Activated CD4-positive, alpha-beta T cell treated with anti-CD3 and anti-CD28 coated beads for 36 hours (primary cell): ENCODE data around the gene TLE3. TPM values are rescaled to one million over a fixed set of nuclear protein-coding genes. Genes with fewer than 3 reads are reported as not detected.

Experiments used
- ATAC-seq: fragments of 200-7000 bp; cut with Tn5 transposase; one replicate; pipeline ENCODE4 v1.10.0; 2021; ENCODE audit warnings: mild to moderate bottlenecking, moderate library complexity
- CTCF ChIA-PET: fragments of 350-600 bp; sonication (Branson Sonifier 250); formaldehyde crosslinking; loops from one replicate; lab custom pipeline; 2021; ENCODE audit warnings: antibody characterized with exemption; lab: Charles Lee
- POLR2A ChIA-PET: fragments of 350-600 bp; sonication (Branson Sonifier 250); formaldehyde crosslinking; loops from one replicate; lab custom pipeline; 2021; ENCODE audit warnings: antibody characterized with exemption, inconsistent platforms; lab: Charles Lee
- DNase-seq: peaks from one replicate; pipeline ENCODE4 v3.0.0-alpha.2; 2020
- H3K27ac Mint-ChIP-seq: one replicate; pipeline ENCODE4 v1.8.0; 2021; ENCODE audit warnings: mixed read lengths
- H3K27me3 Mint-ChIP-seq: one replicate; pipeline ENCODE4 v1.8.0; 2021; ENCODE audit warnings: mixed read lengths
- H3K36me3 Mint-ChIP-seq: one replicate; pipeline ENCODE4 v1.8.0; 2021; ENCODE audit warnings: low read depth, mixed read lengths
- H3K4me1 Mint-ChIP-seq: one replicate; pipeline ENCODE4 v1.8.0; 2021; ENCODE audit warnings: mixed read lengths
- H3K4me3 Mint-ChIP-seq: one replicate; pipeline ENCODE4 v1.8.0; 2021; ENCODE audit warnings: mild to moderate bottlenecking, moderate library complexity, mixed read lengths
- H3K9me3 Mint-ChIP-seq: one replicate; pipeline ENCODE4 v1.8.0; 2021; ENCODE audit warnings: low read depth, mixed read lengths
- intact Hi-C, 2 experiments: fragments of 100-400 bp; cut with DNase I in 1 of 2; cut with micrococcal nuclease in 1 of 2; formaldehyde crosslinking; loops; one replicate each; pipeline versions ENCODE4 v1.14.2 to v1.15.1; 2022 to 2024; cut with DNase I, micrococcal nuclease
- total RNA-seq, 2 experiments: library from RNA; stranded (reverse); gene quantifications; one replicate each; pipeline ENCODE4 v1.2.3, GENCODE V29; 2021

TLE3 gene
- total RNA-seq, 2 experiments from 2014 or later = 89.2 to 97.6 TPM

DNA sequence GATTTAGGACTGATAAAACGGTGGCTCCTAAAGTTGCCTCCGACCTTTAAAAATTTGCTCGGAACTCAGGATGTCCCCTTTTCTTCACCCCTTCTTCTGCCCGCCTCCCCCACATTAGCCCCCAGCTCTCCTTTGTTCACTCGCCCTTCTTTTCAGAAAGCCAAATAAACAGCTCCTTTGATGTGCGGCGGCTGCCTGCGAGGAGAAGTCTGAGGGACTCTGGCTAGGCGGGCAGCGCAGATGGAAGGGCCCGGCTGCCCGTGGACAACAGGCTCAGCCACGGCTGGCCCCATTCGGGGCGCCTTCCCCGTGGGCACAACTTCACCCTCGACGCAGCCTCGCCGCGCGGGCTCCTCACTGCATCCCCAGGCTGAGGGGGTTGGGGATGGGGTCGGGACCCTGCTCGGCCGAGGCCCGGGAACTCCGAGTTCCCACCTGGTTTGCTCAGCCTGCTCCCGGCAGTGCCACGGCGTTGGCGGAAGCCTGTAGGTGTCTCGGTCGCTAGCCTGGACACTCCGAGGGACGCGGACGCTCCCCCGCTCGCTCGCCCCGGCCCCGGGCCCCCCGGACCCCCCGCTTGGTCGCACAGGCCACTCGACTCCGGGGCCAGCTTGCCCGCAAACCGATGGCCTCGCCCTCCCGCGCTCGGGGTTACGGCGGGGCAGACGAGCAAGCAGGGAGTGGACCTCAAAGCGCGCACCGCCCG, 897 bp upstream of the TLE3 start:
- DNase-seq (peak; percentile 54), ATAC-seq (no peak)
- Mint-ChIP-seq H3K9me3 (no peaks in the 10 kb centered on the region), H3K27ac (peak overlapping the region; percentile 83), H3K4me1 (peaks cover 30% of the 10 kb centered on the region), H3K36me3 (peaks cover 19% of the 10 kb centered on the region), H3K4me3 (peak overlapping the region; percentile 91), H3K27me3 (peaks cover 10% of the 10 kb centered on the region)
- POLR2A ChIA-PET = interaction anchor here (0.6 to 1.4 kb wide), 6 partner anchors 8 to 388 kb away, joined by 3 to 13 read pairs (median 4); no protein-coding TSS in a partner anchor
- intact Hi-C loops = loop anchor here (1.0 to 10.0 kb wide), 20 partner anchors 44 to 1821 kb away; partner anchors contain the start of genes FEM1B (in 1 of the 2), GLCE (in 1 of the 2), KIF23 (in 1 of the 2) and RPLP1 (in 1 of the 2)
- CTCF ChIA-PET = interaction anchor here (1.1 kb wide), 2 partner anchors 42 to 1223 kb away, joined by 6 to 9 read pairs; no protein-coding TSS in a partner anchor

DNA sequence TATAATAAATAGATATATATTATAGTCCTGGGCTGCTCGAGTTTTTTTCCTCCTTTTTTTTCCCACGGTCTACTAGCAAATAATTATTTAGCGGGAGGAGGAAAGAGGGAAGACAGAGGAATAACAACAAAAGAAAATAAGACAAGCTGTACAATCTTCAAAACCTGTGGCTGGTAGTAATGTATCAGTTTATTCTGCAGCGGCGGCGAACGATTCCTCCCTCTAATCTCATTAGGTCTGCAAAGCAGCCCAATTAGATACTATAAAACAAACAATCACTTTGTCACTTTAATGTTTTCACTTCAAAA, 390 bp upstream of the TLE3 start:
- no peaks in the 10 kb centered on the region for H3K9me3 Mint-ChIP-seq
- peaks cover 35% of the 10 kb centered on the region for H3K4me1 Mint-ChIP-seq
- ChIA-PET POLR2A (interaction anchor here (0.6 to 1.4 kb wide), 12 partner anchors 9 to 636 kb away, joined by 3 to 13 read pairs (median 3); no protein-coding TSS in a partner anchor), CTCF (interaction anchor here (1.0 to 1.1 kb wide), 4 partner anchors 42 to 1223 kb away, joined by 4 to 9 read pairs (median 7); no protein-coding TSS in a partner anchor)
- H3K36me3 Mint-ChIP-seq = peaks cover 24% of the 10 kb centered on the region
- ATAC-seq = no peak
- H3K4me3 Mint-ChIP-seq = peak overlapping the region; percentile 91
- intact Hi-C loops = loop anchor here (2.0 to 10.0 kb wide), 10 partner anchors 339 to 1821 kb away; partner anchors contain the start of genes FEM1B (in 1 of the 2), GLCE (in 1 of the 2), RPLP1 (in 1 of the 2) and UACA (in 1 of the 2)
- H3K27ac Mint-ChIP-seq = peak overlapping the region; percentile 83
- H3K27me3 Mint-ChIP-seq = peaks cover 10% of the 10 kb centered on the region
- DNase-seq = peak; percentile 45

DNA sequence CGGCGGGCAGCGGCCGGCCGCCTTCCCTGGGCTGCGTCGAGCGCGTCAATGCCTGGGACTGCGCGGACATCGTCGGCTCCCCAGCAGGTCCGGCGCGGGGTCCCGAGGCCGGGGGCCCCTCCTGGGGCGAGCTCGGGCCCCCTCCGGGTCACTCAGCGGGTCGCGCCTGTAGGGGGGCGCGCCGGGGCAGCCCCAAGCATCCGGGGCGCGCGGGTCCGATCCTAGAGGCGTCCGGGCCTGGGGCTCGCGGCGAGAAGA, 725 bp downstream of the TLE3 start:
- Mint-ChIP-seq H3K4me3 (peak overlapping the region; percentile 91), H3K27me3 (peaks cover 5% of the 10 kb centered on the region), H3K4me1 (peaks cover 46% of the 10 kb centered on the region), H3K9me3 (no peaks in the 10 kb centered on the region), H3K27ac (no peak overlapping the region), H3K36me3 (peaks cover 33% of the 10 kb centered on the region)
- intact Hi-C loops = loop anchor here (2.0 to 10.0 kb wide), 8 partner anchors 382 to 1820 kb away; partner anchors contain the start of genes FEM1B (in 1 of the 2), GLCE (in 1 of the 2) and UACA (in 1 of the 2)
- ChIA-PET POLR2A (interaction anchor here (1.2 to 1.4 kb wide), 2 partner anchors 341 to 635 kb away, joined by 10 to 13 read pairs; no protein-coding TSS in a partner anchor), CTCF (interaction anchor here (1.1 kb wide), 1 partner anchor 407 kb away, joined by 3 read pairs; no protein-coding TSS in a partner anchor)
- ATAC-seq (no peak), DNase-seq (no peak)

DNA sequence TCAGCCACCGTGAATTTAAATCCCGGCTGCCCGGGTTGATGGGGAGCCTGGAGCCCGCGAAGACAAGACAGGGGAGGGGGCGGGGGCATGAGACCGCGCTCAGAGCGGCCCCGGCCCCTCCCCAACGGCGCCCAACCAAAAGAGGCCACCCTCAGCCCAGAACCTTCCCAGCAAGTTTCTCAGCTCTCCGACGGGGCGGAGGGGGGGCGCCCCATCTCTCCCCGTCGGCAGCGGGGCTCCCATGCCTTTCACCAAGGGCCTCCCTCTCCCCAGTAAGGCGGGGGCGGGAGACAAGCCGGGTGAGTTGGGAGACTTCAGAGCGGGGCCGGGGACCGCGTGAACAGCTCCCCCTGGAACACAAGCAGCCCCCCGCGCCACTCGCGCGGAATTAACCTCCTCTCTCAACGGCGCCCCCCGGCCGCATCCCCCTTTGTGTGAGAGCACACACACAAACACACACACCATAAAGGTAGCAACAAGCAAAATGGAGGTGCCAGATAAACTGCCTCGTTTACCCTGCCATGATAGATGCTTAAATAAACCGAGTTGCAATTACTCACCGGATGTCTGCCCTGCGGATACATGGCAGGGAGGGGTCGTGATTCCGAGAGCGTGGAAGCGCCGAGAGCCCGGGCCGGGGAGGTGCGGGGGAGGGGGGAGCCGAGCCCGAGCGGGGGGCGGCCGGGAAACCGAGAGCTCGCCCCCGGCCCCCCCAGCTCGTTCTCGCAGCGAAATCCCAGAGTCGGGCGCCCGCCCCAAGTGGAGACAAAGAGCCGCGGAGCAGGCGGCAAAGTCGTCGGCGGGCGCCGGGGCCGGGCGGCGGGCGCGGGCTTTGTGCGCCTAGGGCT, 1.3 kb downstream of the TLE3 start:
- H3K27me3 Mint-ChIP-seq = peaks cover 1% of the 10 kb centered on the region
- ChIA-PET CTCF (interaction anchor here (0.7 to 1.3 kb wide), 3 partner anchors 17 to 430 kb away, joined by 3 read pairs; no protein-coding TSS in a partner anchor), POLR2A (interaction anchor here (0.7 to 1.4 kb wide), 3 partner anchors 340 to 634 kb away, joined by 3 to 6 read pairs (median 3); no protein-coding TSS in a partner anchor)
- H3K36me3 Mint-ChIP-seq = peaks cover 39% of the 10 kb centered on the region
- intact Hi-C loops = loop anchor here (1.0 to 10.0 kb wide), 10 partner anchors 336 to 1819 kb away; partner anchors contain the start of genes FEM1B (in 1 of the 2), GLCE (in 1 of the 2) and UACA (in 1 of the 2)
- ATAC-seq = peak; percentile 2
- DNase-seq = peak; percentile 82
- H3K4me3 Mint-ChIP-seq = peak overlapping the region; percentile 93
- H3K27ac Mint-ChIP-seq = peak overlapping the region; percentile 96
- no peaks in the 10 kb centered on the region for H3K9me3 Mint-ChIP-seq
- H3K4me1 Mint-ChIP-seq = peaks cover 51% of the 10 kb centered on the region

DNA sequence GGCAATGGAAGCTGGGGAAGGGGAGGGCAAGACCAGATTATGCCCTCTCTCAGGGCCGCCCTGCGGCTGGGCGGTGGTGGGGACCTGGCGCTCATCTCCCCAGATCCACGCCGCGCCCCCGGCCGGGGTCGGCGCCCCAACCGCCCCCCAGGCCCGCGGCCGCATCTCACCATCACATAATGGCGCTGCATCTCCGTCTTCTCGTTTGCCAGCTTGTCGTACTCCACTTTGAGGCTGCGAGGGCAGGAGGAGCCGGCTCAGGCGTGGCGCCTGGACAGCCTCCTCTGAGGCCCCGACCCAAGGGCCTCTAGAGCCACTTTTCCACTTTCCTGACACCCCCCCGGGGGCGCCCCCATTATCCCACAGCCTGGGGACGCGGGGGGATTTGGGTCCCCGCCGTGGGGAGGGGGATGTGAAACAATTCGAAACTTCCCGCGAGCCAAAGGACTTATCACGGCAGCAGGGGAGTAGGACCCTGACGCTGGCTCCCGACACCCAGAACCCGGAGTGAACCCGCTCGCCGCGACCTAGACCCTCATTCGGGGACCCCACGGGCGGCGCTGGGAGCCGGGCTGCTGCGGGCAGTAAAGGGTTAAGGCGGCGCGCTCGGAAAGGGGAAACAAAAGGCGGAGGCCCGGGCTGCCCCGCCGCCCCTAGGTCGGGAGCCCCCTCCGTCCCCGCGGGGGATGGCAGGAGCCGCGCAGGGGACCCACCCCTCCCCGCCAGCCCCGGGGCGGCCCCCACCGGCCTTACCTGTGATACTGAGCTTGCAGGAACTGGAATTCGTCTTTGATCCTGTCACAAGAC, 2.1 kb downstream of the TLE3 start:
- ChIA-PET CTCF (interaction anchor here (0.7 to 1.3 kb wide), 5 partner anchors 16 to 633 kb away, joined by 3 to 4 read pairs (median 3); no protein-coding TSS in a partner anchor), POLR2A (interaction anchor here (0.7 to 1.4 kb wide), 3 partner anchors 340 to 633 kb away, joined by 3 to 6 read pairs (median 3); no protein-coding TSS in a partner anchor)
- Mint-ChIP-seq H3K9me3 (no peaks in the 10 kb centered on the region), H3K27me3 (no peaks in the 10 kb centered on the region), H3K4me1 (peaks cover 54% of the 10 kb centered on the region), H3K4me3 (peak overlapping the region; percentile 93), H3K36me3 (peaks cover 47% of the 10 kb centered on the region), H3K27ac (peak overlapping the region; percentile 96)
- DNase-seq = peak; percentile 70
- no peak for ATAC-seq
- intact Hi-C loops = loop anchor here (1.0 to 10.0 kb wide), 10 partner anchors 335 to 1818 kb away; partner anchors contain the start of genes FEM1B (in 1 of the 2), GLCE (in 1 of the 2) and UACA (in 1 of the 2)

DNA sequence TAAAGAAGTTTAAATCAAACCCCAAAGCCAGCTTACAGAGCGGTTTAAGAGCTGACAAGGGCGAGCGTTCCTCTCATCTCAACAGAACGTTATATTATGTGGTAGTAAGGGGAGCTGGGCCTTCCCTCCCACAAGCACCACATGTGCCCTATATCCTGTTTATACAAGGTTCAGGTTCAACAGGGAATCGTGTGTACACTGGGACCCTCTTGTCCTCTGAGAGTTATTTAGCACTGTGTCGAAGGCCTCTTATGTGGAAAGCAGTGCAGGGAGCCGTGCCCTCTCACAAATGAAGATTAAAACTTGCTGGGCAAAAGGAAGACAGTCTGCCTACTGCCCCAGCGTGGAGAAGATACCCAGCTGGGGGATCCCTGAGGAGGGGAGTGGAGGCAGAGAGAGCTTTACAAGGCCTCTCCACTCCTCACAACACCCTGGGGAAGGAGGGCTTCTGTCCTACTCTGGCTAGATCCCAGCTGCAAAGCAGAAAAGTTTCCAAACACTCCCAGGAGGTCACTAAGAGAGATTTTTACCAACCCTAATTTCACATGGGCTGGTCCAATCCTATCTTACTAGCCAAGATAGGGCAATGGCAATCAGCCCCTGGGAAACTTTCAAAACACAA, 2.9 kb downstream of the TLE3 start:
- ATAC-seq (no peak), DNase-seq (no peak)
- no peaks in the 10 kb centered on the region for H3K27me3 Mint-ChIP-seq
- peak overlapping the region; percentile 69 for H3K27ac Mint-ChIP-seq
- H3K9me3 Mint-ChIP-seq = no peaks in the 10 kb centered on the region
- POLR2A ChIA-PET = interaction anchor here (0.6 to 0.7 kb wide), 2 partner anchors 336 to 339 kb away, joined by 3 to 4 read pairs; no protein-coding TSS in a partner anchor
- H3K36me3 Mint-ChIP-seq = peaks cover 55% of the 10 kb centered on the region
- peaks cover 56% of the 10 kb centered on the region for H3K4me1 Mint-ChIP-seq
- H3K4me3 Mint-ChIP-seq = peak overlapping the region; percentile 93
- intact Hi-C loops = loop anchor here (5.0 to 10.0 kb wide), 9 partner anchors 72 to 1818 kb away; partner anchors contain the start of genes FEM1B (in 1 of the 2), GLCE (in 1 of the 2) and UACA (in 1 of the 2)
- CTCF ChIA-PET = interaction anchor here (0.6 to 1.1 kb wide), 3 partner anchors 36 to 633 kb away, joined by 3 to 4 read pairs (median 3); no protein-coding TSS in a partner anchor

DNA sequence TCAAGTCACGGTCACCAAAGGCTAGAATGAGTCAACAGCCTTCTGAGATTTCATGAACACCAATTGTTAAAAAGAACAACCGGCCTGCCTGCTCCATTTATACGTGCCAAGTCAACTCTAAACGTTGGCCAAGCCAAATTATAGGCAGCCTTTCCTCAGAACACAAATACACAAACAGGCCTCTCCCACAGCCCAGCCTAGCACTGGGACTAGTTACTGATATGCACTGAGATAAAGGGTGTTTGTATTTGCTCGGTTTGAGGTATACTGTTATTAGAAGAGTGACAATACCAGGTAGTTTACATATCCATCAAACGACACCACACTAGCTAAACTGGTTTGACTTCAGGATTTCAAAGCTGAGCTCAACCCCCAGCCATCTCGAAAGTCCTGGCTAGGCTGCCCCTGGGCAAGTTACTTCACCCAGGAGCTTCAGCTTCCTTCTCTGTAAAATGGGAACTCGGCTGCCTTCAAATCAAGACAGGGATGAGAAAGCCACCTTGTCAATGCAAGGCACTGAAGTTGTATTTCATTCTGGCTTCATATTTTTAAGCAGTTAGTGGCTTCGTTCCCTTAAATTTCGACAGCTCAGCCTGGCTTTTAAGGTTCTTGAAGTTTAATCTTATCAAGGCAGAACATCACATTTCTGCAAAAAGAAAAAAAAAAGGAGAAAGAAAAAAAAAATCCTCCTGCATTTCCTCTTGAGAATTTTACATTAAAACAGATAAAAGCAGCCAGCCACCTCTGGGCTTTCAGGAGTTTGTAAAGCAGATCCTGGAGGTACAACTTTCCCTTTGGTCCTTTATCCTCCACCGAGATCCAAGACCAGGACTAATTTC, 4.0 kb downstream of the TLE3 start:
- H3K27ac Mint-ChIP-seq = peak overlapping the region; percentile 85
- H3K4me1 Mint-ChIP-seq = peaks cover 64% of the 10 kb centered on the region
- H3K36me3 Mint-ChIP-seq = peaks cover 65% of the 10 kb centered on the region
- peak overlapping the region; percentile 93 for H3K4me3 Mint-ChIP-seq
- ATAC-seq (no peak), DNase-seq (peak; percentile 43)
- intact Hi-C loops = loop anchor here (5.0 to 10.0 kb wide), 4 partner anchors 71 to 571 kb away; no protein-coding TSS in a partner anchor
- H3K9me3 Mint-ChIP-seq = no peaks in the 10 kb centered on the region
- CTCF ChIA-PET = interaction anchor here (0.6 kb wide), 1 partner anchor 503 kb away, joined by 3 read pairs; no protein-coding TSS in a partner anchor
- POLR2A ChIA-PET = interaction anchor here (0.6 to 0.7 kb wide), 3 partner anchors 268 to 338 kb away, joined by 3 to 4 read pairs (median 4); no protein-coding TSS in a partner anchor
- no peaks in the 10 kb centered on the region for H3K27me3 Mint-ChIP-seq

DNA sequence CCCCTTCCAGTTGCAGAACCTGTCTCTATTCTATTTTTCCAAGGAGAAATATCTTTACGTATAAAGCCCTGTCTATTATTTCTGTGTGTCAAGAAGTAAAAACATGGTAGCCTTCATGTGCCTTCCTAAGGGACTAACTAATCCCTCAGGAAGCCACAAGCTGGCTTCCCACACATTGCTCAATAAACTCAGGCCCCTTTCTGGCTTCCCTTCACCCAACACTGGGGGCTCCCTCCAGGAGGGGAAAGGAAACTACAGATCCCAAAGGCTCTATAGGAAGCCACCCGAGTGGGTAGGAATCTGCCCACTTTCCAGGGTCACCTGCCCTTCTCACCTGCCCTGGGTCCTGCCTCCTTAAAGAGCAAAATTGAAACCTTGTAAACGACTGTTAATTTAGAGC, 4.6 kb downstream of the TLE3 start:
- ATAC-seq (no peak), DNase-seq (no peak)
- H3K36me3 Mint-ChIP-seq = peaks cover 69% of the 10 kb centered on the region
- no peaks in the 10 kb centered on the region for H3K27me3 Mint-ChIP-seq
- H3K9me3 Mint-ChIP-seq = no peaks in the 10 kb centered on the region
- ChIA-PET POLR2A (interaction anchor here (0.6 kb wide), 1 partner anchor 268 kb away, joined by 4 read pairs; no protein-coding TSS in a partner anchor), CTCF (interaction anchor here (1.0 to 1.3 kb wide), 2 partner anchors 21 to 617 kb away, joined by 3 to 4 read pairs; no protein-coding TSS in a partner anchor)
- H3K4me3 Mint-ChIP-seq = peak overlapping the region; percentile 93
- intact Hi-C loops = loop anchor here (5.0 to 10.0 kb wide), 4 partner anchors 71 to 571 kb away; no protein-coding TSS in a partner anchor
- no peak overlapping the region for H3K27ac Mint-ChIP-seq
- H3K4me1 Mint-ChIP-seq = peaks cover 65% of the 10 kb centered on the region
